K562 (cell line): Measurements from ENCODE around the gene TMPRSS6. TPM values are rescaled to one million over a fixed set of nuclear protein-coding genes. Genes with fewer than 3 reads are reported as not detected.

ENCODE experiments used
- ATAC-seq: fragments of 200-7000 bp; cut with Tn5 transposase; 3 replicates; pipeline ENCODE4 v1.9.1; 2020; ENCODE audit warnings: moderate library complexity
- BruUV-seq: library from RNA; stranded (reverse); fragments of 400-500 nt; replicated peaks from 2 replicates; lab custom pipeline; 2021; lab: Mats Ljungman, UMichigan
- CTCF ChIA-PET: fragments of 300-600 bp; formaldehyde crosslinking; extraction: SDS; loops from one replicate; lab custom pipeline; 2021; ENCODE audit warnings: low intra/inter-chr PET ratio; lab: Yijun Ruan, JAX
- POLR2A ChIA-PET: fragments of 300-600, 350-650 bp; sonication (Branson Sonifier 250); formaldehyde crosslinking; extraction: SDS; loops from one replicate; lab custom pipeline; 2021; ENCODE audit warnings: antibody characterized with exemption, inconsistent platforms; lab: Yijun Ruan, JAX
- DNase-seq, 4 experiments: peaks; one replicate each; pipeline versions ENCODE4 v3.0.0 to v3.0.0-alpha.2; 2011 to 2018; ENCODE audit warnings: low spot score in 3 of 4, mixed read lengths in 3 of 4; ENCODE audit errors: extremely low read depth in 1 of 4
- FAIRE-seq: peaks from 2 replicates; lab custom pipeline; 2011; peaks lifted over from hg19 to GRCh38; lab: Jason Lieb, UNC
- H2AFZ ChIP-seq: 2 replicates; pipeline ENCODE4 v1.6.0; 2011; ENCODE audit warnings: low read depth, low read length, control low read depth, inconsistent platforms
- H3K27ac ChIP-seq: fragments of 200-600 bp; 3 replicates; pipeline ENCODE4 v1.8.0; 2011; ENCODE audit warnings: low read depth, mild to moderate bottlenecking, control low read depth, inconsistent platforms, low read length, moderate library complexity, mixed read lengths; ENCODE audit errors: extremely low read depth
- H3K27me3 ChIP-seq, 2 experiments: fragments of 300-600 bp in 1 of 2; 2 replicates in 1 of 2; 3 replicates in 1 of 2; pipeline versions ENCODE4 v1.6.0 to v1.8.0; 2011; ENCODE audit warnings: inconsistent platforms in 2 of 2, low read length in 2 of 2, mild to moderate bottlenecking in 1 of 2, mixed read lengths in 1 of 2, moderate library complexity in 1 of 2; ENCODE audit not compliant: control insufficient read depth in 2 of 2, insufficient read depth in 2 of 2
- H3K36me3 ChIP-seq: fragments of 300-600 bp; 3 replicates; pipeline ENCODE4 v1.8.0; 2011; ENCODE audit warnings: mild to moderate bottlenecking, low read length, inconsistent platforms; ENCODE audit not compliant: control insufficient read depth, insufficient read depth
- H3K4me1 ChIP-seq, 2 experiments: fragments of 200-600 bp in 1 of 2; replicated peaks in 1 of 2; 2 replicates in 1 of 2; 3 replicates in 1 of 2; pipeline versions ENCODE4 v1.5.1 to v1.8.0; 2011; ENCODE audit warnings: inconsistent platforms in 2 of 2, low read length in 2 of 2, mild to moderate bottlenecking in 1 of 2, mixed read lengths in 1 of 2, moderate library complexity in 1 of 2; ENCODE audit not compliant: control insufficient read depth in 2 of 2, insufficient read depth in 2 of 2
- H3K4me2 ChIP-seq: 2 replicates; pipeline ENCODE4 v1.6.1; 2011; ENCODE audit warnings: low read length, control low read depth, inconsistent platforms, mixed read lengths; ENCODE audit not compliant: insufficient read depth
- H3K4me3 ChIP-seq: fragments of 200-600 bp; sonication (generic), shearing (Covaris generic); 2 replicates; pipeline ENCODE4 v1.5.1; 2016; ENCODE audit warnings: control low read depth, inconsistent platforms
- H3K79me2 ChIP-seq: fragments of 200-600 bp; 3 replicates; pipeline ENCODE4 v1.8.0; 2011; ENCODE audit warnings: low read length, inconsistent platforms; ENCODE audit not compliant: control insufficient read depth, insufficient read depth
- H3K9ac ChIP-seq, 2 experiments: 2 replicates each; pipeline versions ENCODE4 v1.6.0 to v1.6.1; 2011; ENCODE audit warnings: low read depth in 2 of 2, low read length in 2 of 2, control low read depth in 1 of 2, inconsistent platforms in 1 of 2, mild to moderate bottlenecking in 1 of 2, mixed read lengths in 1 of 2; ENCODE audit not compliant: insufficient read depth in 1 of 2
- H3K9me1 ChIP-seq: one replicate; pipeline ENCODE4 v1.6.0; 2011; ENCODE audit warnings: inconsistent platforms, mild to moderate bottlenecking, low read length, moderate library complexity; ENCODE audit not compliant: control insufficient read depth, insufficient read depth
- H3K9me3 ChIP-seq: replicated peaks from 2 replicates; pipeline ENCODE4 v1.5.1; 2011; ENCODE audit warnings: low read depth, low read length, inconsistent platforms; ENCODE audit not compliant: control insufficient read depth, insufficient read depth
- H4K20me1 ChIP-seq: replicated peaks from 2 replicates; pipeline ENCODE4 v1.6.1; 2011; ENCODE audit warnings: low read length, inconsistent platforms, mixed read lengths; ENCODE audit not compliant: control insufficient read depth, insufficient read depth
- ELF2 ChIP-seq: fragments of 250-450 bp; sonication (Bioruptor Pico); IDR thresholded peaks from 2 replicates; pipeline ENCODE4 v1.5.0; 2021; ENCODE audit warnings: mild to moderate bottlenecking
- ETV5 ChIP-seq: sonication (generic); formaldehyde crosslinking; IDR thresholded peaks from 2 replicates; pipeline ENCODE4 v1.4.0; 2020; ENCODE audit warnings: low read depth, mild to moderate bottlenecking, missing genetic modification reagents
- ZBTB8A ChIP-seq: fragments of 450-650 bp; IDR thresholded peaks from 2 replicates; pipeline ENCODE4 v1.6.1; 2018; ENCODE audit warnings: mild to moderate bottlenecking, moderate library complexity; ENCODE audit not compliant: partially characterized antibody
- ZNF197 ChIP-seq: fragments of 200-800 bp; sonication (Bioruptor generic); IDR thresholded peaks from 2 replicates; pipeline ENCODE4 v1.6.1; 2016; ENCODE audit warnings: low read depth, missing genetic modification characterization, missing compliant biosample characterization
- WGBS: fragments of 100-300 bp; shearing (Covaris generic); methylation state at CpG from one replicate; pipeline ENCODE4 v1.1.6; 2016; ENCODE audit warnings: low coverage, mixed read lengths; ENCODE audit not compliant: insufficient coverage; ENCODE audit errors: missing lambda C conversion rate; 5-methylcytosine and 5-hydroxymethylcytosine counted together
- in situ Hi-C: fragments of 300-500 bp; cut with MboI; formaldehyde crosslinking; loops from 4 replicates; pipeline ENCODE4 v1.15.0; 2018; ENCODE audit warnings: inconsistent platforms, mixed read lengths
- intact Hi-C: fragments of 100-400 bp; cut with micrococcal nuclease; formaldehyde crosslinking; loops from 2 replicates; pipeline ENCODE4 v1.14.2; 2022
- polyA plus RNA-seq, 8 experiments: library from polyadenylated mRNA; depleted of rRNA in 4 of 8; stranded (reverse) in 5 of 8; unstranded in 3 of 8; fragments of >200 nt; fragmentation: Nextera tagmentation in 2 of 8; fragmentation: Illumina TruSeq in 1 of 8; extraction: Ambion mirVana in 2 of 8; extraction: Trizol in 1 of 8; gene quantifications; 2 replicates each; pipeline versions ENCODE4 v1.2.1 to v1.2.3, GENCODE V29; 2011 to 2014; ENCODE audit warnings: inconsistent platforms in 1 of 8, missing spikeins in 1 of 8
- total RNA-seq, 7 experiments: library from RNA; depleted of rRNA in 6 of 7; stranded (reverse); fragments of >200 nt in 6 of 7; fragmentation: Illumina TruSeq in 2 of 7; extraction: Trizol in 2 of 7; gene quantifications; 2 replicates each; pipeline versions ENCODE4 v1.2.1 to v1.2.3, GENCODE V29; 2011 to 2021; ENCODE audit warnings: low replicate concordance in 1 of 7
- TF ChIP-seq, protein P1 (sequence below): sonication (generic); formaldehyde crosslinking; IDR thresholded peaks from 2 replicates; pipeline ENCODE4 v1.8.0; 2022; ENCODE audit warnings: missing genetic modification reagents, mild to moderate bottlenecking, moderate library complexity, borderline replicate concordance
- TF ChIP-seq, protein P2 (sequence below): fragments of 450-650 bp; IDR thresholded peaks from 2 replicates; pipeline ENCODE4 v1.6.1; 2018; ENCODE audit not compliant: partially characterized antibody
- TF ChIP-seq, protein P3 (sequence below): fragments of 450-650 bp; IDR thresholded peaks from 2 replicates; pipeline ENCODE4 v1.6.1; 2016; ENCODE audit warnings: mild to moderate bottlenecking

Gene TMPRSS6
- total and polyA plus RNA-seq, 9 of the 15 experiments (the other 6 are each of a cell fraction or from before 2014, with no cell fraction given) = 0.03 TPM; not detected in 8

DNA sequence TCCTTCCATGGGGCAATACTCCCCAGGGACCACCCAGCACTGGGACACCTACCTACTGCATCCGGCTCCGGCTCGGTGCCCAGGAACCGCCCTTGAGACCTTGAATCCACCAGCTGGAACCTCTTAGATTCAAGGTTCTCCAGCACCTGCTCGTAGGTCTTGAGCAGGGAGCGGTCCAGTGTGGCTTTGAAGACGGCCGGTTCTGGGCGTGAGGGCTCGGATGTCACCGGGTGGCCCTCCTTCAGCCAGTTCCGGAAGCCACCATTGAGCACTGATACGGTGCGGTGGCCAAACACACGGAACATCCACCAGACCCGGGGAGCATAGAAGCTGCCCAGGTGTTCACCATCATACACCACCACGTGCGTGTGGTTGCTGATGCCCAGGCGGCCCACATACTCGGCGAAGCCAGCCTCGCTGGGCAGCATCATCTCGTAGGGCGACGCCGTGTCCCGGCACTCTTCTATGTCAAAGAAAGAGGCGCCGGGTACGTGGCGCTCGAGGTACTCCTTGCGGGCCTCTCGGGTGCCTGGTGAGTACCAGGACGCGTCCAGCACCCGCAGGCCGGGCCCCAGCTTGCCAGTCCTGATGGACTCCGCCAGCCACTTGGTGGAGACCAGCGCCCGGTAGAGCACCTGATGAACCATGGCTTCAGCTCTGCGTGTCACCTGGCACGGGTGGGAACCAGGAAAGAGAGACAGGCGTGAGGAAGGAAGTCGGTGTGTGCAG is 91.3 kb downstream of the TMPRSS6 start:
- Histone ChIP-seq H3K4me1 (peaks cover 29 to 47% of the 10 kb centered on the region in 2 experiments; a peak in 4 of 5 replicates), H3K9ac (peak overlapping the region; percentile 83 to 95)
- TF ChIP-seq ETV5 (CRISPR knock-in tag) (0 out of 2 replicates have a peak, but pooled peaks have one; percentile 40), ZBTB8A (no peak), ZNF197 (CRISPR knock-in tag) (no peak), ELF2 (CRISPR knock-in tag) (no peak)
- TF ChIP-seq, protein P1, sequence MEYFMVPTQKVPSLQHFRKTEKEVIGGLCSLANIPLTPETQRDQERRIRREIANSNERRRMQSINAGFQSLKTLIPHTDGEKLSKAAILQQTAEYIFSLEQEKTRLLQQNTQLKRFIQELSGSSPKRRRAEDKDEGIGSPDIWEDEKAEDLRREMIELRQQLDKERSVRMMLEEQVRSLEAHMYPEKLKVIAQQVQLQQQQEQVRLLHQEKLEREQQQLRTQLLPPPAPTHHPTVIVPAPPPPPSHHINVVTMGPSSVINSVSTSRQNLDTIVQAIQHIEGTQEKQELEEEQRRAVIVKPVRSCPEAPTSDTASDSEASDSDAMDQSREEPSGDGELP (CRISPR knock-in tag) = peak; percentile 18; the same call in 1 of the 2 replicates
- TF ChIP-seq, protein P2, sequence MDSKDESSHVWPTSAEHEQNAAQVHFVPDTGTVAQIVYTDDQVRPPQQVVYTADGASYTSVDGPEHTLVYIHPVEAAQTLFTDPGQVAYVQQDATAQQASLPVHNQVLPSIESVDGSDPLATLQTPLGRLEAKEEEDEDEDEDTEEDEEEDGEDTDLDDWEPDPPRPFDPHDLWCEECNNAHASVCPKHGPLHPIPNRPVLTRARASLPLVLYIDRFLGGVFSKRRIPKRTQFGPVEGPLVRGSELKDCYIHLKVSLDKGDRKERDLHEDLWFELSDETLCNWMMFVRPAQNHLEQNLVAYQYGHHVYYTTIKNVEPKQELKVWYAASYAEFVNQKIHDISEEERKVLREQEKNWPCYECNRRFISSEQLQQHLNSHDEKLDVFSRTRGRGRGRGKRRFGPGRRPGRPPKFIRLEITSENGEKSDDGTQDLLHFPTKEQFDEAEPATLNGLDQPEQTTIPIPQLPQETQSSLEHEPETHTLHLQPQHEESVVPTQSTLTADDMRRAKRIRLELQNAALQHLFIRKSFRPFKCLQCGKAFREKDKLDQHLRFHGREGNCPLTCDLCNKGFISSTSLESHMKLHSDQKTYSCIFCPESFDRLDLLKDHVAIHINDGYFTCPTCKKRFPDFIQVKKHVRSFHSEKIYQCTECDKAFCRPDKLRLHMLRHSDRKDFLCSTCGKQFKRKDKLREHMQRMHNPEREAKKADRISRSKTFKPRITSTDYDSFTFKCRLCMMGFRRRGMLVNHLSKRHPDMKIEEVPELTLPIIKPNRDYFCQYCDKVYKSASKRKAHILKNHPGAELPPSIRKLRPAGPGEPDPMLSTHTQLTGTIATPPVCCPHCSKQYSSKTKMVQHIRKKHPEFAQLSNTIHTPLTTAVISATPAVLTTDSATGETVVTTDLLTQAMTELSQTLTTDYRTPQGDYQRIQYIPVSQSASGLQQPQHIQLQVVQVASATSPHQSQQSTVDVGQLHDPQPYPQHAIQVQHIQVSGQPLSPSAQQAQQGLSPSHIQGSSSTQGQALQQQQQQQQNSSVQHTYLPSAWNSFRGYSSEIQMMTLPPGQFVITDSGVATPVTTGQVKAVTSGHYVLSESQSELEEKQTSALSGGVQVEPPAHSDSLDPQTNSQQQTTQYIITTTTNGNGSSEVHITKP = no peak
- TF ChIP-seq, protein P3, sequence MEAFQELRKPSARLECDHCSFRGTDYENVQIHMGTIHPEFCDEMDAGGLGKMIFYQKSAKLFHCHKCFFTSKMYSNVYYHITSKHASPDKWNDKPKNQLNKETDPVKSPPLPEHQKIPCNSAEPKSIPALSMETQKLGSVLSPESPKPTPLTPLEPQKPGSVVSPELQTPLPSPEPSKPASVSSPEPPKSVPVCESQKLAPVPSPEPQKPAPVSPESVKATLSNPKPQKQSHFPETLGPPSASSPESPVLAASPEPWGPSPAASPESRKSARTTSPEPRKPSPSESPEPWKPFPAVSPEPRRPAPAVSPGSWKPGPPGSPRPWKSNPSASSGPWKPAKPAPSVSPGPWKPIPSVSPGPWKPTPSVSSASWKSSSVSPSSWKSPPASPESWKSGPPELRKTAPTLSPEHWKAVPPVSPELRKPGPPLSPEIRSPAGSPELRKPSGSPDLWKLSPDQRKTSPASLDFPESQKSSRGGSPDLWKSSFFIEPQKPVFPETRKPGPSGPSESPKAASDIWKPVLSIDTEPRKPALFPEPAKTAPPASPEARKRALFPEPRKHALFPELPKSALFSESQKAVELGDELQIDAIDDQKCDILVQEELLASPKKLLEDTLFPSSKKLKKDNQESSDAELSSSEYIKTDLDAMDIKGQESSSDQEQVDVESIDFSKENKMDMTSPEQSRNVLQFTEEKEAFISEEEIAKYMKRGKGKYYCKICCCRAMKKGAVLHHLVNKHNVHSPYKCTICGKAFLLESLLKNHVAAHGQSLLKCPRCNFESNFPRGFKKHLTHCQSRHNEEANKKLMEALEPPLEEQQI = no peak

More for the DNA sequence above, 91.3 kb downstream of the TMPRSS6 start:
- Histone ChIP-seq H3K79me2 (peaks cover 52% of the 10 kb centered on the region), H4K20me1 (peaks cover 6% of the 10 kb centered on the region), H3K4me2 (peak overlapping the region; percentile 76), H3K27me3 (no peaks in the 10 kb centered on the region), H3K9me3 (no peaks in the 10 kb centered on the region), H3K9me1 (peaks cover 2% of the 10 kb centered on the region), H3K27ac (peak overlapping the region; percentile 87), H3K36me3 (peaks cover 28% of the 10 kb centered on the region; the same call in 2 of the 3 replicates), H2AFZ (no peak overlapping the region), H3K4me3 (peak overlapping the region; percentile 90)
- ATAC-seq (no peak), DNase-seq (no peak), FAIRE-seq (no peak)
- no TSS peak for BruUV-seq
- ChIA-PET CTCF (no interaction called here), POLR2A (interaction anchor here (0.6 to 1.3 kb wide), 6 partner anchors 9 to 75 kb away, joined by 3 to 6 read pairs (median 3); no protein-coding TSS in a partner anchor)
- WGBS = 83% methylated on average over 25 of the region's 45 CpGs
- intact Hi-C loops (no loop called here), in situ Hi-C loops (no loop called here)
